ENCODE results near the gene SLC25A26. TPM values are rescaled to one million over a fixed set of nuclear protein-coding genes. Genes with fewer than 3 reads are reported as not detected.

Gene SLC25A26
- total RNA-seq = 10 to 100 TPM; 21.5 to 28.6 (median 26.9) TPM

DNA sequence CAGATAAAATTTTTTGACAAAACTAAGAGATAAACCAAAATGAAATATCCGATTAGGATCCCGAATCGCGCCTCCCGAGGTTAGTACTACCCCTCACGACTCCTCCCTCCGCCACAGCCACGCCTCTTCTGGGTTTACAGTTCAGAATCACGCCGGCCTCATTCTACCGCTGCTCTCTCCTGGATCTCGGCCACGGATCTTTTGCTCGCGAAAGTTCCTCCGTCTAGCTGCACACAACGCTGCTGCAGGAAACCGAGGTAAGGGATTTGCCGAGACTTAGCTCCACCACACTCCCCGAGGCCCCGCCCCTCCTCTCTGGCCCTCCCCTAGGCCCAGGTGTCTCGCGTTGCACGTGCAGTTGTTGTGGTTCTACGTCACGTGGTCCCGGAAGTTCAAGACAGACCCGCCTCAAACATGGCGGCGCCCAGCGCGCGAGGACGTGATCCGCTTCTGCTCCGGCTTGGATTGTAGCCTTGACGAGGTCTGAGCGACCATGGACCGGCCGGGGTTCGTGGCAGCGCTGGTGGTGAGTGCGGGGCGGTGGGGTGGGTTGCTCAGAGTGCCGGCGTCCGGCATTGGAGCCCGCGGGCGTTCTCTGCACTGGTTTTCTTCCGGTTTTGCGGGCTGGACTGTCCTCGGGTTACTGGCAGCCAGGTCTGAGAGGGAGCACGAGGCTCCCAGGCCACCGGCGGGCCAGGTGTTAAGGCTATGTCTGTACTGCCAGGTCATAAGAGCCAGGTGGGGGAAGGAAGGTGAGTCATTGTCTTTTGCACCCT lies at the start of gene SLC25A26:
SLC25A26 (plus strand) TSS at position 400 of the 776 bp plus-strand sequence; CDS start at position 494, 94 bp downstream.
- no peak for TF ChIP-seq CTCF (IDR thresholded peaks at IDR 0.05; ENCODE audit: low read depth)

GRCh38 chr3:66172394-66172793 lies 48.4 kb upstream of the SLC25A26 start:
- no peak for TF ChIP-seq CTCF (IDR thresholded peaks at IDR 0.05; ENCODE audit: low read depth)

GRCh38 chr3:66177026-66177425 lies 43.8 kb upstream of the SLC25A26 start:
- no peak for TF ChIP-seq CTCF (IDR thresholded peaks at IDR 0.05; ENCODE audit: low read depth)

DNA sequence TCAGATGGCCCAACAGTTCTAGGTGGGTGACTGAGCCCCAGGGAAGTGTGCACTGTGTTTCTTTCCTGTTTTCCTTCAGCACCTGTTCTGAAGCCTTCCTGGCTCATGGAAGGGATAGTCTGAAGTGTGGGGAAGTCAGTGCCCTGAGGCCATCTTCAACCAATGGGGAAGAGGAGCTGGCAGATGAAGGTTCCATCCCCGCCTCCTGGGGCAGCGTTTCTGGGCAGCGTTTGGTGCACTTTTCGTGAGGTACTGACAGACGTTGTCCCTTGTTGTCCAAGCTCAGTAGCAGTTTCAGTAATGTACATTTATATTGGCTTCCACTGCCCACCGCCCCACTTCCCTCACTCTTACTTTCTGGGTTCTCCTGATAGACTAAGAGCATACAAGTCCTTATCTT lies 42.6 kb upstream of the SLC25A26 start:
- TF ChIP-seq CTCF (IDR thresholded peaks at IDR 0.05; ENCODE audit: low read depth) = no peak

DNA sequence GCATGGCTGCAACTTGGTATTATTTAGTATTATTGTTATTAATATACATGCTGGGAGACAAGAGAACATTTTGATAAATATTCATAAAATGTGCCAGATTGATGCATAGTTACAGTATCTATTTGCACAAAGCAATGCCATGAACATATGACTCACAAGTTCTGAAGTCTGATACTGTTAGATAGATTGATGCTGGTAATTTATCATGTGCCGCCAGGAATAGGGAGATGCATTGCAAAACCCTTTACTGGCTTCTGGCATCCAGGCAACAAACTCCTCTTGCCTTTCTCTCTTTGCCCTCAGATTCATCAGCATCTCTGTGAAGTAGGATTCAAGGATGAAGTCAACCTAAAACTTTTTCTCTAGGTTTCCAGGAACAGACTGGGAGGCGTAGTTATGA lies 41.0 kb upstream of the SLC25A26 start:
- TF ChIP-seq CTCF (IDR thresholded peaks at IDR 0.05; ENCODE audit: low read depth) = no peak

DNA sequence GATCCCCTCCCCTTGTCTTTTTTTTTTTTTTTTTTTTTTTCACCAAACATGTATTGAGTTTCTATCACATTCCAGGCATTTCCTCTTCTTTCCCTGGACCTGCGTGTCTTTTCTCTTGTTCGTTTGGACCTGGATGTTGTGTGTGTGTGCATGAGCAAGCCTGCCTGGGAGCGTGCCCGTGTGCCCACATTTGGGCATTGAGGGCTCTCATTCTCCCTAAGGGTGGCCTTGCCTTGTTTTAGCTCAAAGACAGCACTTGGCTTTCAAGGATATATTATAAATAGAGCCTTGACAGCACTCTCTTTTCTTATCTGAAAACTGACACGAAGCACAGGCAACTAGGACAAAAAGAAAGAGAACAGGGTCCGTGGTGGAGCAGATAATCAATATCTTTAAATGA lies 39.0 kb upstream of the SLC25A26 start:
- TF ChIP-seq CTCF (IDR thresholded peaks at IDR 0.05; ENCODE audit: low read depth) = no peak

GRCh38 chr3:66182246-66182645 lies 38.6 kb upstream of the SLC25A26 start:
- no peak for TF ChIP-seq CTCF (IDR thresholded peaks at IDR 0.05; ENCODE audit: low read depth)
